ENCODE data around the gene SLC6A5.
A peak's percentile ranks its signal among the peaks of the same experiment; 100 is the strongest.

The SLC6A5 gene

DNA sequence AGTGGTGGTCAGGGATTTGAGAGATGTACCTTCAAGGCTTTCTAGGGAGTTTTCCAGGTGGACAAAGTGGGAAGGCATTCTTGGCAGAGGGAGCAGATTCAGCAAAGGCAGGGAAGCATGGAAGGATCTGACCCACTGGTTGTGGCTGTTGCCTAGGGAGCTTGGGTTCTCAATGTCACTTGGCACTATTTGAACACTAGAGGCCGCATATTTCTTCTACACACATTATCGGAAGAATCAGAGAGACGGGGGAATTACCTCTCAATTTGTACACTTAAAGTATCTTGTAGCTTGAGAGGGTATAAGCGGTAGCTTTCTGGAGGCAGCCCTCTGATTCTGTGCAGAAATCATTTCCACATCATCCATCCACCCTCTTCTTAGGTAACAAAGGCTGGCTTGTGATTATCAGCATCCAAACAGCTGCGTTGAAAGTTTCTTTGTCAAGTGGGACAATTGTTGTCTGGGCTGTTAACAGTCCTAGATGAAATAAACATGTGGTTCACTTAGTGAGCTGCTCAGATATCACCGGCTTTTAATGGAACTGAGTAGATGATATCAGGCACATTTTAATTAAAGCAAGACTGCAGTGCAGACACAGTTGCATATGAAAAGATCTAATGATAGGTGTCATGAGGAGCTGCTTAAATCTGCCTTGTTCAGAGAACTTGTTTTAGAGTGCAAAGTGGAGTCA, 72.6 kb downstream of the SLC6A5 start:
- DNase-seq, result peak; percentile 33

DNA sequence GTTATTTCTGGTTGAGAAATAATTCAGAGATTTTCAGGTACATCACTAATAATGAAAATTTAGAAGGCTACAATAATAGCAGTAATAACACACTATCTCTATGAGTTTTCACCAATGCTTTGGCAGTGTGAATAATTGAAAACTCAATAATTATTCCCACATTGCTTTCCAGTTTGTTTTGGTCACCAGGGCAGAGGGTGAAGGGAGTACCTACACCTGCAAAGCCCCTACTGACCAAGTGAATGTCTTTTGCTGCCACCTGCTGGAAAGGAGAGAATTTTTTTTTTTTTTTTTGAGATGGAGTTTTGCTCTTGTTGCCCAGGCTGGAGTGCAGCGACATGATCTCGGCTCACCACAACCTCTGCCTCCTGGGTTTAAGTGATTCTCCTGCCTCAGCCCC, 73.2 kb downstream of the SLC6A5 start:
- no peak for DNase-seq

DNA sequence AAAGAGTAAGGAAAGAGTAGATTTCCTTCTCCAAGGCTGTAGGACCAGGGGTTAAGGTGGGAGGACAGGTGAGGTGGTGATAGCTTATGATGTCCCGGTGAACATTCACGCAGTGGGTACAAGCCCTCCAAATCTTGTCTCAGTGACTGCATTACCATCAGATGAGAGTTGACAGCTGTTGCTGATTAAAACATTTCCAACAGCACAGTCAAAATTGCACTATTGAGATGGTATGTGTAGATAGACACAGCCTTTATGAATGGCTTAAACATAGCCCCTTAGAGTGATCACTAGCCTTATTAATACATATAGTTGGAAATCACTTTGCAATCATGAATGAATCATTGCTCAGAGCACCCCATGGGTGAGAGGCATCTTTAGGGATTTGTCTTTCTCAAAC, 77.2 kb downstream of the SLC6A5 start:
- DNase-seq, result no peak

DNA sequence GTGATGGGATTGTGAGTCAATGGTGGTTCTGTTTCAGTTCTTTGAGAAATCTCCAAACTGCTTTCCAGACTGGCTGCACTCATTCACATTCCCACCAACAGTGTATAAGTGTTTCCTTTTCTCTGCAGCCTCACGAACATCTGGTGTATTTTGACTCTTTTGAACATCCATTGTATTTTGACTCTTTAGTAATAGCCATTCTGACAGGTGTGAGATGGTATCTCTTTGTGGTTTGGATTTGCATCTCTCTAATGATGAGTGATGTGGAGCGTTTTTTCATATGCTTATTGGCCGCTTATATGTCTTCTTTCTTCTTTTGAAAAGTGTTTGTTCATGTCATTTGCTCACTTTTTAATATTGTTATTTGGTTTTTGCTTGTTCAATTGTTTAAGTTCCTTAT, 89.4 kb downstream of the SLC6A5 start:
- no peak for DNase-seq

DNA sequence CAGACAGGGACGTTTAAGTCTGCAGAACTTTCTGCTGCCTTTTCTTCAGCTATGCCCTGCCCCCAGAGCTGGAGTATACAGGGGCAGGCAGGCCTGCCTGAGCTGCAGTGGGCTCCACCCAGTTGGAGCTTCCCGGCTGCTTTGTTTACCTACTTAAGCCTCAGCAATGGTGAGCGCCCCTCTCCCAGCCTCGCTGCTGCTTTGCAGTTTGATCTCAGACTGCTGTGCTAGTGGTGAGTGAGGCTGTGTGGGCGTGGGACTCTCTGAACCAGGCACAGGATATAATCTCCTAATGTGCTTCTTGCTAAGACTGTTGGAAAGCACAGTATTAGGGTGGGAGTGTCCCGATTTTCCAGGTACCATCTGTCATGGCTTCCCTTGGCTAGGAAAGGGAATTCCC, 108.5 kb downstream of the SLC6A5 start:
- no peak for DNase-seq
